D341Med (cell line): ENCODE results near the gene DAPK2.
"Not testable (repeated sequence)": the region's sequence is repeated elsewhere in the genome, so short reads cannot be mapped to it uniquely, and the experiment has no call there.

ENCODE experiments used
- DNase-seq: peaks from one replicate; pipeline ENCODE4 v3.0.0; 2012; ENCODE audit warnings: low spot score

The DAPK2 gene

DNA sequence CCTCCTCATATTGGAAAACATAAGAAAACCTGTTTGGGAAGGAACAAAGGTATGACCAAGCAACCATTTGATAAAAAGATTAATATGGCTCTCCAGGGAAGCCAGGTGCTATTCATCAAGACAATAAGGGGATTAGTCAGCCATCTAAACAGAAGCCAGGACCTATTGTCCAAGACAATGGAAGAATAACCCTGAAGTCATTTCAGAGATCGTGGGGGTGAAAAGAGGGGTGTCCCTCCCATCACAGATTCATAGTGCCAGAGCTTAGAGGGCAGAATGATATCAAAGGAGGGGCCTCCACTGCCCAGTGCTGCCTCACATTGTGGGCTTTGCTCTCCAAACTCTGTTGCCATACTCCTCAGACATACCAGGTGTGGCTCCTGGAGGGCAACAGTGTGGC lies 73.5 kb downstream of the DAPK2 start:
- DNase-seq: no peak

DNA sequence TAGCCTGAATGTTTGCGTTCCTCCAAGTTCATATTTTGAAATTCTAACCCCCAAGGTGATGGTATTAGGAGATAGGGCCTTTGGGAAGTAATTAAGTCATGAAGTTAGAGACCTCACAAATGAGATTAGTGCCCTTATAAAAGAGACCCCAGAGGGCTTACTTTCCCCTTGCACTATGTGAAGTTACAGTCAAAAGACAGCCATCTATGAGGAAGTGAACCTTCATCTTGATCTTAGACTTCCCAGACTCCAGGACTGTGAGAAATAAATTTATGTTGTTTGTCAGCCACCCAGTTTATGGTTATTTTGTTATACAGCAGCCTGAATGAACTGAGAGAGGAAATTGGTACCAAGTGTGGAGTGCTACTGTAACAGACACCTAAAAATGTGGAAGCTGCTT lies 74.4 kb downstream of the DAPK2 start:
- no peak for DNase-seq

DNA sequence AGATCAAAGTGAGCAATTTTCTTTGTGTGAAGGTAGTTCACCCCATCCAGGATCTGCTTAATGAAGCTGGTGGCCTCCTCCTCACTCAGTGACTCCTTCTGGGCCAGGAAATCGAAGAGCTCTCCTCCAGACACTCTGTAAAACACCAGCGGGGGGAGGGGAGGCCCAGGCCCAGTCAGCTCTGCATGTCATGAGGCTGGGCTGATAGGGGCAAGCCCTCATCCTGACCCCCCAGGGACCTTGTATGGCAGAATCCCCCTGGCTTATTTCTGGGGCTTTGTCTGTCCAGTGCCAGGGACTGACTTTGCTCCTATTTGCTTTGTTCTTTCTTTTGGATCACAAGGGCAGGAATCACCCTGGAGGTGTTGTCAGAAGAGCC lies 74.9 kb downstream of the DAPK2 start:
- no peak for DNase-seq

DNA sequence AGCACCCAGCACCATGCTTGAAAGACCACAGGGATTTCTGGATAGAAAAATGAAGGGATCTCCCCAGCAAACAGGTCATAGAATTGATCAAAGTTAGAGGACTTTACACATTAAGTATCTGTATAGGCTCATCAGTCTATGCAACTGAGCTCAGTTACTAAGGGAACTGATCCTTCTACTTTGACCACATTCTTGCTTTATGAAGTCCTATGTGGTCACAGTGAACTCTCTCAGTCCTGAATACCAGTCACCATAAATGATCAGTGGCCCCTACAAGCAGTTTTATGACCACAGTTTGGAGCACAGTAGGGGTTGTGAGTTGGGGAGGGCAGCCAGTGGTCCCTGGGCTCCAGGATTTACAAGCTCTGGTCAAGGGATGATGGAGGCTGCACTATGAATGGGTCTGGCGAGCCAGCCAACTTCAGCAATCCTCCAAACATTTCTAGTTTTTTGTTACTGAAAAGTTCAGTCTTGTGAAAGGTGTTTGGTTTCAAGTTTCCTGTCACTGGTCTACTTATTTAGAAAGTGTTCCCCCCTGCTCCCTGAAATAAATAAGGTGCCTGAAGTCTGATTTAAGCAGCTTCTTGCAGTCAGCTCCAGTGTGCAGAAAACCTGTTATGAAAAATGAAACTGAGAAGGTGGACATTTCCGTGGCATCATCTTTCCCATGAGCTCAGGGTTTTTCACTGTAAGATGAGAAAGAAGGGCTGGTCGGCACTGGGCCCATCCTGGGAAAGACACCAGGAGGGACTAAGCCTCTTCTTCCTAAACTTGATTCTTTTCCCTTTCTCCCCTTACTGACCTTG lies 75.5 kb downstream of the DAPK2 start:
- no peak for DNase-seq

DNA sequence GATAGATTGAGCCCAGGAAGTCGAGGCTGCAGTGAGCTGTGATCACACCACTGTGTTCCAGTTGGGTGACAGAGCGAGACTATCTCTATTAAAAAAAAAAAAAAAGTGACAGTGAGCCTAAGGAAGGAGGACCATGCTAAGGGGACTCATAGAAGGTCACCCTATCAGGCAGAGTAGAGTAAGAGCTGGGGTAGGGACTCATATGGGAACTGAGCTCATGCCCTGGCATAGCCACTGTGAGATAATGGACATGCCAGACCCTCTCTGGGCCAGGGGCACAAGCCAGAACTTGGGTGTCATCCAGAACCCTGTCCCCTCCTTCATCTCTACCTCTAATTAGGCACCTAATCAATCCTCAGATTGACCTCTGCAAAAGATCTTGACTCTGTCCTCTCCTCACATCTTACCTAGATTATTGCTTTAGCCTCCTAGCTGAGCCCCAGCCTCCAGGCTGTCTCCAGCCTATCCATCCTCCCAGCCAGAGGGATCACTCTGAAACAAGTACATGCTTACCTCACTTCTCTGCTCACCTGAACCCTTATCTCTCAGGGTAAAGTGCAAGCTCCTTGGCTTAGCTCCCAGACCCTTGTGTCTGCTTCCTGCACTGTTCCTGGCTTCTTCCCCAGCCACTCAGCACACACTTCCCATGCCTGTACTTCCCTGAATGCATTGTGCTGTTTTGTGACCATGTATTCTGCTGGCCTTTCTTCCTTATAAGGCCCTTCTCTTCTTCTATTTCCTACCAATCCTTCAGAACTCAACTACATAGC lies 76.4 kb downstream of the DAPK2 start:
- DNase-seq: no peak

DNA sequence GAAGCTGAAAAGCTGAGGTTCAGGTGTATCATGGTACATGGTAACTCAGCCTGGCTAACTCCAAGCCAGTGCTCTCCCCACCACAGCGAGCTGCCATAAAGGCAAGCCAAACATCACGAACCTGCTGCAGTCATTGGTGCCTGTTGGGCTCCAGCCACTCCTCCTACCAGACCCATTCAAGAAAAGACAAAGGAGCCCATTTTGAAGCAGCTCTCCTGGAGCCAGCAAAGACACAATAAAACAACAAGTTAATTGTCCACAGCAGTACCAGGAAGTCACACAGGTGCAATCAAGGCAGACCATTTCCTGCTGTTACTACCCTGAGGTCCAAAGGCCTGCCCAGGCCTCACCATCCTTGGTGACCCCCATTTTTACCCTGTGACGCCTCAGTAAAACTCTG lies 77.6 kb downstream of the DAPK2 start:
- DNase-seq: no peak

DNA sequence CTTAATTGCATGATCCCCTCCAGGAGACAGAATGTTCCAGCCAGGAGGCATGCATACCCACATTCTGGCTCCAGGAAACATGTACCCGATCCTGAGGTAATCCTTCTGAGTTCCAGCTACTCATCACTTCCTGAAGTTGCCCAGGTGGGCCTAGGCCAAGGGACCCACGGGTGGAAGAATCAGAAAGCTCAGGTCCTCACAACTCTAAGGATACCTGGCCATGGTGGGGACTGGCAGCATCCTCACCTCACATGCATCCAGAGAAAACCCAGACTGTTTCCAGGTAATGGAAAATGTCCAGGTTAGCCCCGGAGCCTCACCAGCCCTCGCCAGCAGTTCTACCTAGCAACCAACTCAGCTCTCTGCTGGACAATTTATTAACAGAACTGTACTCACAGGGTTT lies 78.2 kb downstream of the DAPK2 start:
- no peak for DNase-seq

DNA sequence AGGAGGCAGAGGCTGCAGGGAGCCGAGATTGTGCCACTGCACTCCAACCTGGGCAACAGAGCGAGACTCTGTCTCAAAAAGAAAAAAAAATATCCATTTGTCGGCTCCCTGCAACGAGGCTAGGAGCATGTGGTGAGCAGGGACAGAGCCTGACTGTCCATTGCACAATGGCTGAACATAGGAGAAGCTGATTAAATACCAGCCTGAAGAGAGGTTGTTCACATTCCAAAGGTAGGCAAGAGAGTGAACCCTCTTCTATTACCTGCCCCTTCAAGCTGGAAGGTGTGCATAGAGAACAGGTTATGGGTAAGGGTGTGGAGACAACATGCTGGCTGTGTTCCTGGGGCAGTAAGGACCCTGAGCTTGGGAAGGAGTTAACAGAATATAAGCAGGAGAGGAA lies 78.7 kb downstream of the DAPK2 start:
- no peak for DNase-seq

DNA sequence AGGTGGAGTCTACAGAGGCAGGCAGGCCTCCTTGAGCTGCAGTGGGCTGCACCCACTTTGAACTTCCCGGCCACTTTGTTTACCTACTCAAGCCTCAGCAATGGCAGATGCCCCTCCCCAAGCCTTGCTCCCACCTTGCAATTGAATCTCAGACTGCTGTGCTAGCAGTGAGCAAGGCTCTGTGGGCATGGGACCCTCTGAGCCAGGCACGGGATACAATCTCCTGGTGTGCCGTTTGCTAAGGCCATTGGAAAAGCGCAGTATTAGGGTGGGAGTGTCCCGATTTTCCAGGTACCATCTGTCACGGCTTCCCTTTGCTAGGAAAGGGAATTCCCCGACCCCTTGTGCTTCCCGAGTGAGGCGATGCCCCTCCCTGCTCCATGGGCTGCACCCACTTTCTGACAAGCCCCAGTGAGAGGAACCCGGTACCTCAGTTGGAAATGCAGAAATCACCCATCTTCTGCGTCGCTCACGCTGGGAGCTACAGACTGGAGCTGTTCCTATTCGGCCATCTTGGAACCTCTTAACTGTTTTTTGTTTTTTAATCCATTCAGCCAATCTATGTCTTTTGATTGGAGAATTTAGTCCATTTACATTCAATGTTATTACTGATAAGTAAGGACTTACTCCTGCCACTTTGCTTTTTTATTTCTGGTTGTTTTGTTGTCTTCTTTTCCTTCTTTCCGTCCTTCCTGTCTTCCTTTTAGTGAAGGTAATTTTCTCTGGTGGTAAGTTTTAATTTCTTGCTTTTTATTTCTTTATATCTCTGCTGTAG lies 83.2 kb downstream of the DAPK2 start:
- DNase-seq: not testable (repeated sequence)

DNA sequence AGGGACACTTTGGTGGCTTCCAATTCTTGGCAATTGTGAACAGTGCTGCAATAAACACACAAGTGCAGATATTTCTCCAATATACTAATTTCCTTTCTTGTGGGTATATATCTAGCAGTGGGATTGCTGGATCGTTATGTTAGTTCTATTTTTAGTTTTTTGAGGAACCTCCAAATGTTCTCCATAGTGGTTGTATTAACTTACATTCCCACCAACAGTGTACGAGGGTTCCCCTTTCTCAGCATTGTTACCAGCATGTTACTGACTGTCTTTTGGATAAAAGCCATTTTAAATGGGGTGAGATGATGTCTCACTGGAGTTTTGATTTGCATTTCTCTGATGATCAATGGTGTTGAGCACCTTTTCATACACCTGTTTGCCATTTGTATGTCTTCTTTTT lies 92.8 kb downstream of the DAPK2 start:
- no peak for DNase-seq

DNA sequence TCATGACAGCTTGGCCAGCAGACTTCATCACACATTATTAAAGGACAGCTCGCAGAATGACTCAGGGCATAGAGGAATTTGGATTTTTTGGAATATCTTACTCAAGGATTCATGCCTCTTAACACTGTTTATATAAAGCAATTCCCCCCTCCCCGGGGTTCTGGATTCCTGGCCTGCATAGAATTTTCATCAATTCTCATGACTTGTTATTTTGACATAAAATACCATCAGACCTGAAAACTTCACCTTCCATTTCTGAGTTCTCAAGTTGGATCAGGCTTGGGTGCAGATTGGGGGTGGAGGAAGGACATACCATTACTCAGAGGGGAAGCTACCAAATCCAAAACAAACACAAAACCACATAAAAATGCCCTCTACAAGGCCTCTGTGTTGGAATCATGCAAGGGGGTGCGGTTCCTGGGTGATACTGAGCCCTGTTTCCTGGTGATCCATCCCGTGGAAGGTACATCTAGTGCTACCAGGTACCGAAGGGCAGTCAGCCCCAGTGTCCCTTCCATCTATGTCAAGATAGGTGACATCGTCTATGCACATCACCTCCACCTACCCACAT lies 95.3 kb downstream of the DAPK2 start:
- DNase-seq: no peak

DNA sequence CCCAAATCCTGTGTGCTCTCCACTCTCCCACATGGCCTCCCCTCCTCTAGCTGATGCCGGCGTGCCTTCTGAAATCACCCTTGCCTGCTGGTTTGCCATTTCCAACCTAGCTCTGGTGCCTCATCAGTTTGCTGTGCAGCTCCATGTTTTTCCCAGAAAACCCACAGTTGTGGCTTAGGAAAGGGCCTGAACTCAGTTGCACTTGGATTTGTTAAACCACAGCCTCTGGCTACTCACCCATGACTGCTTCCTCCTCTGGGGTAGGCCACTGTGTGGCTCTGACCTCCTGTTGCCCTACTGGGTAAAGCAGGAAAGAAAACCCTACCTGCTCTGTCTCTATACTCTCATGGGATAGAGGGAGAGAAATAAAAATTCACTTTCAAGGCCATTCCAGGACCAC lies 97.3 kb downstream of the DAPK2 start:
- DNase-seq: no peak

DNA sequence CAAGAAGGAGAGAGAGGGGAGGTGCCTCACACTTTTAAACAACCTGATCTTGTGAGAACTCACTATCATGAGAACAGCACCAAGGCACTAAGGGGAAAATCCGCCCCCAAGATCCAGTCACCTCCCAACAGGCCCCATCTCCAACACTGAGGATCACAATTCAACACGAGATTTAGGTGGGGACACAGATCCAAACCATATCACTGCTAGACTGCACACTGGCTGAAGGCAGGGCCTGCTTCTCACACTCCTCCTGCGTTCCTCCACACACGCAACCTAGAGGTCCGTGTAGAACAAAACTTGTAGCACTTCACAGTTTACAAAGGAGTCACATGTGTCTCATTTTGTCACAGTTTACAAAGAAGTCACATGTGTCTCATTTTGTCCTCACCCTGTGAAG lies 97.8 kb downstream of the DAPK2 start:
- DNase-seq: no peak

DNA sequence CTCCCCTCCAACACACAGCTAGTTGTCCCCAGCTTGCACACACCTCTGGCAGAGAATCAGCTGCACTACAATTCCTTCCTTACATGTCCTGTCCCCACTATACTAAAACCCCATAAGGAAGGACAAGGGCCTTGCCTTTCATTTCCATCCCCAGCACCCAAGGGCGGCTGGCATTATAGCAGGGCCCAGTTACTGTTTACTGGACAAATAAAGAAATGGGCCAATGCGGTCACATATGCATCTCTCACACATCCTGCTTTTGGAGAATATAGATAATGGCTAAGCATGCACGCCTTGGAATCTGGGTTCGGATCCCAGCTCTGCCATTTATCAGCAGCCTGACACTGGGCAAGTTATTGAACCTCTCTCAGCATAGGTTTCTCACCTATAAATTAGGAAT lies 99.1 kb downstream of the DAPK2 start:
- DNase-seq: no peak

DNA sequence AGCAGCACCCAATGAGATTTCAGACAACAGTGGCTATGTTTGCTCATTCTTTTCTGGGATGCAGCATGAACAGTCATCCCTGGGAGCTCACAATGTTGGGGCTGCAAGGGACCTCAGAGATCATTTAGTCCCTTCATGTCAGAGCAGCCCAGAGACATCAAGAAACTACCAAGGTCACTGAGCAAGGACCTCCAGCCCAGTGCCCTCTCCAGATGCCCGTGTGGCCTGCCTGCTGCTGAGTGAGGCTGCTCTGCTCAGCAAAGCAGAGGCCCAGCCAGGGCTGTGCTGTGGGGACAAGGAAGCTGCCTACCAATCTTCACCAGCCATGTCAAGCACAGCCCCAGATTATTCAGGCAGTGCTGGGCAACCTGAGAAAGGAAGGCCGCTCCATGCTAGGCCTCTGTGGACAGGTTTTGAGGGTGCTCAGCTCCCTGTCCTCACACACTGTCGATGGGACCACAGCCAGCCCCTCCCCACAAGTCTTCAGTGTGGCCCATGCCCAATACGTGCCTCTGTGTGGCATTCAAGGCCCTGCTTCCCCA lies 99.7 kb downstream of the DAPK2 start:
- DNase-seq: no peak

DNA sequence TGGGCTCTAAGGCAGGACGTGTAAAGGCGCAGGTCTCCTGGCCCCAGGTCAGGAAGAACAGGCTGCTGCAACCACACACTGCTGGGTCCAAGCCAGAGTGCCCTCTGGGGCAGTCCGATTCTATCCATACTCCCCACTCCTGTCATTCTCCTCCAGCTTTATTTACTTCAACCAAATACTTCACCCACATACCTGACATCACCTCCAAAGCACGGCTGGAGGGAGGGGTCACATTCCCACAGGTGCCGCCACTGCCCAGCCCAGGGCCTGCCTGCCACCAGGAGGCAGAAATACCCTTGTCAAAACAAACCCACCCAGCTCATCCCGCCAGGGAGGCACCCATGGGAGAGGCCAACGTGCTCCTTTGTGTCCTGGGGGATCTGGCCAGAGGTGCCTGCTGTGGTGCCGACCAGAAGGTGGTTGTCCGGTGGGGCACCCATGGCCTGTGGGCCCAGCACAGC lies 100.4 kb downstream of the DAPK2 start:
- no peak for DNase-seq

DNA sequence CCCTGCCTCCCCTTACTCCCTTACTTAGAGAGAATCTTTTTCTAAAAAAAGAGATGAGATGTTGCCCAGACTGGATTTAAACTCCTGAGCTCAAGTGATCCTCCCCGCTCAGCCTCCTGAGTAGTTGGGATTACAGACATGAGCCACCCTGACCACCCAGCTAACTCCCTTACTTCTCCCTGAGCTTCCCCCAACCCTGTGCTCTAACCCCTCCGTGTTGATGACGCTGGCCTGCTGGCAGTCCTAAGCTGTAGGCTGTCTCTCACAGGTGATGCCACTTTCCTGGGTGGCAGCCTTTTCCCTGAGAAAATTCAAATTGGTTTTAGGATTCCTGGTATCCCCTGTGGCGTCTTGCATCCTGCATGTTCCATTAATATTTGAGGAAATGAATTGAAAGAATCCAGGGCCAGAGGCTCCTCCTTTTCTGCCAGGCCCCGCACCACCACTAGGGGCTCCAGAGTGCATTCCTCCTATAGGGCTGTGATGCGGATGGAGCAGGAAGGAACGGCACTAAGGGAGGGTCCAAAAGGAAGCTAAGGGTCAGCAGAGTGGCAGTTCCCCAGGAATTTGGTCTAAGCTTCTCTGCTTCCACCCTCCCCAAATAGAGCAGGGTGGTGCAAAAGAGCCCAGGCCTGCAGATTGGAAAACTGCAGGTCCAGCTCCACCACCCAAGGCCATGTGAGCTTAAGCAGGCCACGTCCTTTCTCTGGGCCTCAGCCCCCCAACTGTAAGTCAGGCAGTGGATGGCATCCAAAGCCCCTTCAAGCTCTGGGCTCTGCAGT lies 101.1 kb downstream of the DAPK2 start:
- peak; percentile 84 for DNase-seq

DNA sequence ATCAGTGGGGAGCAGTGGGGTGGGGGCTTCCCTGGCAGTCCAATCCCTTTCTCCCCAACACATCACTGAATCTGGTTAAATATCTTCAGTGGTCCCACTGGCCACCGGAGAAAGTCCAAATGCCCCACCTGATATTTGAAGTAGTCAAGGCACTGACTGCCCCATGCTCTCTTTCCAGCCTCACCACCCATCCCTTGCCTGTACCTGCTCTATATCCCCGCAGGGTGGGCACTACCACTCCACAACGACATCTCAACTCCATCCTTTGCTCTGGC lies 101.7 kb downstream of the DAPK2 start:
- DNase-seq: no peak

DNA sequence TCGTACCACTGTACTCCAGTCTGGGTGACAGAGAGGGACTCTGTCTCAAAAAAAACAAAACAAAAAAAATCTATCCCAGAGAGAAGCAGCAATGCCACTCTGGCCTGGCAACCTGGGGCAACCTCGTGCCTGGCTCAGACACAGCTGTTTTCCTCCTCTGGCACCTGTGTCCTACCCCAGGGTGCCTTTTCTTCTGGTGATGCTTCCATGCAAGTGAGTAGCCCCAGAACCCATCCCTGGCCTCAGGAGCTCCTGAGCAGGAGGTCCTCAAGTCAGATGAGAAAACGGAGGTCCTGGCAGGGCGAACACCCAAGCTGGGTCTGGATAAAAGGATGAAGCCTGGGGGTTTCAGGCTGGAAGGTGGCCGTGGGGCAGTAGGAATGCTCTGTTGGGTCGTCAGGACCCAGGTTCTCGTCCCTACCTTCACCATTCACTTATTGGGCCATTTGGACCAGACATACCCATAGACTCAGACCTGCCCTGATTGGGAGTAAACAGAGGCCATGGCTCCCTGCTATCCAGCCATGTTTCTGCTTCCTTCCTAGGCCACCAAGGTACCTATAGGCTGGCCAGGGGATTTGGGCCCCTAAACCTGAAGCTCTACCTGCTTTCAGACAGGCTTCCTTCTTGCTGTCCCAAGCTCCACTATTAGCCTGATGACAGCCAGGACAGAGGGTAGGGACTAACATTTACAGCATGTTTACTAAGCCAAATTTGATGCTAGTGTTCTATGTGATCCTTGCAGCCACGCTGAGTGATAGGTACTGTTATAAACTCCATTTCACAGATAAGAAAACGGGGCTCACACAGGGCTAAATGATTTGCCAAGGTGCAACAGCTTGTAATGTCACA lies 102.2 kb downstream of the DAPK2 start:
- no peak for DNase-seq

DNA sequence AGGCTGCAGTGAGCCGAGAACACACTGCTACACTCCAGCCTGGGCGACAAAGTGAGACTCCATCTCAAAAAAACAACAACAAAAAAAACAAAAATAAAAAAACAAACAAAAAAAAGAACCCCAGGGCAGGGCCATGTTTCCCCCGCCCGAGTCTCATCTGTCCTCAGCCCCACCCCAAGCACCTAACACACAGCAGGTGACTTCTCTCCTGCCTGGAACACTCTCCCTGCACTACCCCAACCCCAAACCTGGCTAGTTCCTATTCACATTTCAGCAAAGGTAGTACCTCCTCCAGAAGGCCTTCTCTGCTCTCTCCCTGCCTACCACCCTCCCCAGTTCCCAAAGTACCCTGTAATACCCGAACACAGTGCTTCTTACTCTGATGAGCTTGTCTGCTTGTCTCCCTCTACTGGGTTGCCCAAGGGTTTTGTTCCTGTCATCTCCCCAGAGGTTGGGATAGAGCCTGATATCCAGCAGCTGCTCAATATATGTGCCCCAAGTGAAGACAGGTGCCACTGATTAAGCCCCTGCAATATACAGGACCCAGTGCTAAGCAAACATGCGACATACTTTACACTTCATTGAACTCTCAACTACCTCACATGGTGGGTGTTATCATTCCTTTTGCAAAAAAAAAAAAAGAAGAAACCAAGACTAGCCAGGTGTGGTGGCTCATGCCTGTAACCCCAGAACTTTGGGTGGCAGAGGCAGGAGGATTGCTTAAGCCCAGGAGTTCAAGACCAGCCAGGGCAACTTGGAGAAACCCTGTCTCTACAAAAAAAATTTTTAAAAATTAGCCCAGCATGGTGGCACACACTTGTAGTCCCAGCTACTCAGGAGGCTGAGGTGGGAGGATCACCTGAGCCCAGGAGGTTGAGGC lies 103.6 kb downstream of the DAPK2 start:
- no peak for DNase-seq
